DOHH2 (cell line): Measurements from ENCODE around the gene EBPL.
A peak's percentile ranks its signal among the peaks of the same experiment; 100 is the strongest.

Experiments
- H3F3A ChIP-seq: fragments of 200-600 bp; sonication (generic), shearing (Covaris generic); 2 replicates; pipeline ENCODE4 v1.6.0; 2016; ENCODE audit warnings: antibody characterized with exemption, mild to moderate bottlenecking; ENCODE audit not compliant: control insufficient read depth, insufficient read depth
- H3K27ac ChIP-seq: fragments of 200-600 bp; sonication (generic); 2 replicates; pipeline ENCODE4 v1.5.1; 2014; ENCODE audit warnings: low read depth, mild to moderate bottlenecking, low read length, moderate library complexity
- H3K27me3 ChIP-seq: fragments of 200-600 bp; sonication (generic); 2 replicates; pipeline ENCODE4 v1.6.1; 2014; ENCODE audit warnings: mild to moderate bottlenecking, low read length, mixed read lengths; ENCODE audit not compliant: control insufficient read depth
- H3K36me3 ChIP-seq: fragments of 200-600 bp; sonication (generic); 2 replicates; pipeline ENCODE4 v1.6.1; 2014; ENCODE audit warnings: mild to moderate bottlenecking, low read length, moderate library complexity, mixed read lengths; ENCODE audit not compliant: control insufficient read depth
- H3K4me1 ChIP-seq: fragments of 200-600 bp; sonication (generic); 2 replicates; pipeline ENCODE4 v1.6.1; 2014; ENCODE audit warnings: mild to moderate bottlenecking, low read length, mixed read lengths; ENCODE audit not compliant: control insufficient read depth
- H3K4me2 ChIP-seq: fragments of 200-600 bp; sonication (generic); 2 replicates; pipeline ENCODE4 v1.6.0; 2014; ENCODE audit warnings: mild to moderate bottlenecking, low read length, moderate library complexity
- H3K4me3 ChIP-seq: fragments of 200-600 bp; sonication (generic); 2 replicates; pipeline ENCODE4 v1.5.1; 2014; ENCODE audit warnings: mild to moderate bottlenecking, low read length, mixed read lengths
- H3K79me2 ChIP-seq: fragments of 200-600 bp; sonication (generic); 2 replicates; pipeline ENCODE4 v1.6.1; 2014; ENCODE audit warnings: mild to moderate bottlenecking, low read length, mixed read lengths; ENCODE audit not compliant: control insufficient read depth
- H3K9me2 ChIP-seq: fragments of 200-600 bp; sonication (generic); replicated peaks from 2 replicates; pipeline ENCODE4 v1.6.1; 2014; ENCODE audit warnings: mild to moderate bottlenecking, low read length, mixed read lengths; ENCODE audit not compliant: control insufficient read depth
- H3K9me3 ChIP-seq: fragments of 200-600 bp; sonication (generic); 2 replicates; pipeline ENCODE4 v1.6.1; 2014; ENCODE audit warnings: antibody characterized with exemption, low read length, mixed read lengths; ENCODE audit not compliant: control insufficient read depth, insufficient read depth
- H4K20me1 ChIP-seq: fragments of 200-600 bp; sonication (generic); 2 replicates; pipeline ENCODE4 v1.6.0; 2014; ENCODE audit warnings: low read depth, mild to moderate bottlenecking, antibody characterized with exemption, low read length, moderate library complexity; ENCODE audit not compliant: control insufficient read depth, insufficient read depth
- EZH2phosphoT487 ChIP-seq: fragments of 200-600 bp; sonication (generic); IDR thresholded peaks from 2 replicates; pipeline ENCODE4 v1.6.1; 2017; ENCODE audit warnings: borderline replicate concordance, mild to moderate bottlenecking, antibody characterized with exemption, low read length, moderate library complexity, mixed read lengths
- TF ChIP-seq, protein P1 (sequence below): fragments of 200-600 bp; sonication (generic); IDR thresholded peaks from one replicate; pipeline ENCODE4 v1.5.1; 2014; ENCODE audit warnings: antibody characterized with exemption, mild to moderate bottlenecking, low read depth, low read length; ENCODE audit not compliant: poor library complexity, severe bottlenecking

Gene EBPL

DNA sequence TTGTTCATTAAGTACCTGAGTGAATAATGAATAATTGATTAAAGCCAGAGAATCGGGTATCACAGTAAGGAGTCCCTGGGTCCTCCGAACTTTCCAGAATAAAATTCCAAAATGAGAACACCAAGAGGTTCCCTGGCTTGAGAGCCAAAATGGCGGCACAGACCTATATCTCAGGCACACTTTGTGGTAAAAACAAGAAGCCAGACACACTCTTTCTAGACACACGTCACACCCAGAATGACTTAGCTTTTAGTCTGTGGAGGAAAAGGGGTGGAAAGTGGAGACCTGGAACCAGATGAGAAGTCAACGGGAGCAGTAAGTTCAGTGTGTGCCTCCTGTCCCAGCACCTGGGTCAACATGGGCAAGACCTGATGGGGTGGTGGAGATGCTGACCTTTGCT is 54.6 kb downstream of the EBPL start:
- H3K27me3 ChIP-seq: no peaks in the 10 kb centered on the region
- no peak overlapping the region for H3K27ac ChIP-seq
- peaks cover 13% of the 10 kb centered on the region for H3F3A ChIP-seq
- no peaks in the 10 kb centered on the region for H3K9me2 ChIP-seq
- H3K4me3 ChIP-seq: no peak overlapping the region
- H3K79me2 ChIP-seq: peaks cover 26% of the 10 kb centered on the region
- TF ChIP-seq, protein P1, sequence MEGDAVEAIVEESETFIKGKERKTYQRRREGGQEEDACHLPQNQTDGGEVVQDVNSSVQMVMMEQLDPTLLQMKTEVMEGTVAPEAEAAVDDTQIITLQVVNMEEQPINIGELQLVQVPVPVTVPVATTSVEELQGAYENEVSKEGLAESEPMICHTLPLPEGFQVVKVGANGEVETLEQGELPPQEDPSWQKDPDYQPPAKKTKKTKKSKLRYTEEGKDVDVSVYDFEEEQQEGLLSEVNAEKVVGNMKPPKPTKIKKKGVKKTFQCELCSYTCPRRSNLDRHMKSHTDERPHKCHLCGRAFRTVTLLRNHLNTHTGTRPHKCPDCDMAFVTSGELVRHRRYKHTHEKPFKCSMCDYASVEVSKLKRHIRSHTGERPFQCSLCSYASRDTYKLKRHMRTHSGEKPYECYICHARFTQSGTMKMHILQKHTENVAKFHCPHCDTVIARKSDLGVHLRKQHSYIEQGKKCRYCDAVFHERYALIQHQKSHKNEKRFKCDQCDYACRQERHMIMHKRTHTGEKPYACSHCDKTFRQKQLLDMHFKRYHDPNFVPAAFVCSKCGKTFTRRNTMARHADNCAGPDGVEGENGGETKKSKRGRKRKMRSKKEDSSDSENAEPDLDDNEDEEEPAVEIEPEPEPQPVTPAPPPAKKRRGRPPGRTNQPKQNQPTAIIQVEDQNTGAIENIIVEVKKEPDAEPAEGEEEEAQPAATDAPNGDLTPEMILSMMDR: no peak
- no peak for TF ChIP-seq EZH2phosphoT487
- H4K20me1 ChIP-seq: no peaks in the 10 kb centered on the region
- H3K4me1 ChIP-seq: peaks cover 32% of the 10 kb centered on the region
- no peak overlapping the region for H3K4me2 ChIP-seq
- peaks cover 51% of the 10 kb centered on the region for H3K36me3 ChIP-seq
- H3K9me3 ChIP-seq: no peaks in the 10 kb centered on the region

DNA sequence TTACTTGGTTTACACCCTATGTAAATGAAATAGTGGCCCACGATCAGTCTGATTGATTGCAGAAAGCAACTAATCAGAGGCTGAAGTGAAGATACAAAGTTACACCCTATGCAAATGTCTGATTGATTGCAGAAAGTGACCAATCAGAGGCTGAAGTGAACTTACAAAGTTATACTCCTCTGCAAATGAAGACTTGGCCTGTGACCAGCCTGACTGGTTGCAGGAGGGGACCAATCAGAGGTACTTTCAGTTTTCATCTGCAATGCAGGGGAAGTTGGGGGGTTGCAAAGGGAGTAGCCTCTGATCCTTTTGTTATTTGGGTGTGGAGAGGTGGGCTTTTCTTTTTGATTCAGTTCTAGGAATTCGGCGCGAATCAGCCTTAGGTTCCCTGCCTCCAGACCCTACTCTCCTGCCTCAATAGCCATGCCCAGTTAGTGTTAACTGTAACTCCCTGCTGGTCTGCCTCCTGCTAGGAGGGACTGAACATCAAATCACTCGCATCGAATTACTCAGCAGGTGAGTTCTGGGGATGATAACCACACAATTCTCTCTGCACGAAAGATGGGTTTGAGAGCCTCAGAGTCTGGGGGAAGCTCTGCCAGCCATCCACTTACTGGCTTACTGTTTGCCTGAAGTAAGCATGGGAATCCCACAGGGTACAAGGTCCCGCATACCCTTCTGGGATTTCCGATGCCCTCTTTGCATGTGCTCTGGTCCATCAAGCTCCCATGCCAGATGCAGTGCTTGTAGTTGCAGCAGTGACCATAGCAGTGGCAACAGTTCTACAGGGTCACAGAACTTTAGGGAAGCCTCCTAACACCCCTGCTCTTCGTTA is 55.5 kb downstream of the EBPL start:
- Histone ChIP-seq H3K27ac (no peak overlapping the region), H3K4me1 (peaks cover 38% of the 10 kb centered on the region), H3K36me3 (peaks cover 58% of the 10 kb centered on the region), H3K9me3 (no peaks in the 10 kb centered on the region), H4K20me1 (no peaks in the 10 kb centered on the region), H3F3A (peaks cover 13% of the 10 kb centered on the region), H3K79me2 (peaks cover 34% of the 10 kb centered on the region), H3K9me2 (no peaks in the 10 kb centered on the region), H3K4me3 (no peak overlapping the region), H3K4me2 (no peak overlapping the region), H3K27me3 (no peaks in the 10 kb centered on the region)
- TF ChIP-seq, protein P1: no peak
- TF ChIP-seq EZH2phosphoT487: no peak

DNA sequence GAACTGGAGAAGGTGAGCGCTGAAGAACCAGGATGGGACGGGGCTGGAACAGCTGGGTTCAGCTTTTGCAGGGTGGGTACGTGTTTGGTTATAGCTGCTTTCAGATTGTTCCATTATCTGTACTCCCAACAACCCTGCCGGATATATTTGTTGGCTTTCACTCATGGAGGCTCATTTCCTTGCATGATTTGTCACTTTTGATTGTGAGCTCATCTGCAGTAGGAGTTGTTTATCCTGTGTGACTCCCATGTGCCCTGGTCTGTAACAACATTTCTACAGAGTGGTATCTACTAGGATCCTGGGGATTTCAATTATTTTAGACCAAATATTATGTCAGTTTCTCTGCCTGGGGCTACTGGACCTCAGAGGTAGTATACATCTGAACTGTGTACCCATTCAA is 57.6 kb downstream of the EBPL start:
- peaks cover 12% of the 10 kb centered on the region for H3F3A ChIP-seq
- no peaks in the 10 kb centered on the region for H3K27me3 ChIP-seq
- H3K9me2 ChIP-seq: no peaks in the 10 kb centered on the region
- H4K20me1 ChIP-seq: peaks cover 7% of the 10 kb centered on the region; the same call in 1 of the 2 replicates
- H3K4me3 ChIP-seq: no peak overlapping the region
- no peak overlapping the region for H3K27ac ChIP-seq
- peaks cover 55% of the 10 kb centered on the region for H3K79me2 ChIP-seq
- TF ChIP-seq, protein P1: no peak
- no peak for TF ChIP-seq EZH2phosphoT487
- H3K36me3 ChIP-seq: peaks cover 79% of the 10 kb centered on the region
- H3K4me1 ChIP-seq: peaks cover 56% of the 10 kb centered on the region
- no peaks in the 10 kb centered on the region for H3K9me3 ChIP-seq
- H3K4me2 ChIP-seq: peak overlapping the region; percentile 5; the same call in 1 of the 2 replicates
